Gastroesophageal sphincter (tissue), 3 donors: ENCODE measurements around the gene MPDU1.

Experiments
- POLR2A ChIP-seq, 2 donors: fragments of 450-650 bp; IDR thresholded peaks; one replicate each; pipeline ENCODE4 v1.6.1; 2017; ENCODE audit warnings: antibody characterized with exemption in 2 of 2, mild to moderate bottlenecking in 2 of 2, moderate library complexity in 1 of 2
- TF ChIP-seq, protein P1 (sequence below), 4 experiments: fragments of 200-600 bp in 2 of 4; fragments of 450-650 bp in 2 of 4; sonication (generic) in 1 of 4; IDR thresholded peaks; one replicate each; pipeline ENCODE4 v1.5.1; 2017 to 2019; ENCODE audit warnings: antibody characterized with exemption in 4 of 4, mild to moderate bottlenecking in 2 of 4, moderate library complexity in 2 of 4

DNA sequence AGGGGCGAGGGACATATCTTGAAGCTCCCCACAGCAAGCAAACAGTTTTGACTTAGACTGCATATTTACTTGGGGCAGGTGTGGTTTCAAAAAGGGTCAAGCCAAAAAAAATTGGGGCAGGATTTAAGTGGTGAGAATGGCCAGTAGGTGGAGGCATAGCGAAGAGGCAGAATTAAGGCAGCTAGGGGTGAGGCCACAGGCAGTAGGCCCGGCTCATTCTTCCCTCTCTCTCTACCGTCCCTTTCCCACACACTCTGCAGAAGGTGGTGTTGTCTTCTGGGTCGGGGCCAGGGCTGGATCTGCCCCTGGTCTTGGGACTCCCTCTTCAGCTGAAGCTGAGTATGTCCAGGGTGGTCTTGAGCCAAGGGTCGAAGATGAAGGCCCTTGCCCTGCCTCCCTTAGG is 48.8 kb downstream of the MPDU1 start:
- TF ChIP-seq, protein P1, sequence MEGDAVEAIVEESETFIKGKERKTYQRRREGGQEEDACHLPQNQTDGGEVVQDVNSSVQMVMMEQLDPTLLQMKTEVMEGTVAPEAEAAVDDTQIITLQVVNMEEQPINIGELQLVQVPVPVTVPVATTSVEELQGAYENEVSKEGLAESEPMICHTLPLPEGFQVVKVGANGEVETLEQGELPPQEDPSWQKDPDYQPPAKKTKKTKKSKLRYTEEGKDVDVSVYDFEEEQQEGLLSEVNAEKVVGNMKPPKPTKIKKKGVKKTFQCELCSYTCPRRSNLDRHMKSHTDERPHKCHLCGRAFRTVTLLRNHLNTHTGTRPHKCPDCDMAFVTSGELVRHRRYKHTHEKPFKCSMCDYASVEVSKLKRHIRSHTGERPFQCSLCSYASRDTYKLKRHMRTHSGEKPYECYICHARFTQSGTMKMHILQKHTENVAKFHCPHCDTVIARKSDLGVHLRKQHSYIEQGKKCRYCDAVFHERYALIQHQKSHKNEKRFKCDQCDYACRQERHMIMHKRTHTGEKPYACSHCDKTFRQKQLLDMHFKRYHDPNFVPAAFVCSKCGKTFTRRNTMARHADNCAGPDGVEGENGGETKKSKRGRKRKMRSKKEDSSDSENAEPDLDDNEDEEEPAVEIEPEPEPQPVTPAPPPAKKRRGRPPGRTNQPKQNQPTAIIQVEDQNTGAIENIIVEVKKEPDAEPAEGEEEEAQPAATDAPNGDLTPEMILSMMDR (IDR thresholded peaks at IDR 0.05), result peak in 3 of 4 experiments; percentile 54 to 57 (median 55)
- TF ChIP-seq POLR2A (IDR thresholded peaks at IDR 0.05), result no peak
